Nephron progenitor cell (in vitro differentiated cells): ENCODE data around the gene HIP1R.

Experiments used
- DNase-seq: peaks from one replicate; pipeline ENCODE4 v3.0.0; 2021
- H3K27ac Mint-ChIP-seq: 2 replicates; pipeline ENCODE4 v1.8.0; 2021; ENCODE audit warnings: mild to moderate bottlenecking, moderate library complexity, mixed read lengths
- H3K27me3 Mint-ChIP-seq: 2 replicates; pipeline ENCODE4 v1.8.0; 2021; ENCODE audit warnings: mild to moderate bottlenecking, low read depth, mixed read lengths; ENCODE audit not compliant: poor library complexity
- H3K36me3 Mint-ChIP-seq: 2 replicates; pipeline ENCODE4 v1.8.0; 2021; ENCODE audit warnings: low read depth, mixed read lengths
- H3K4me1 Mint-ChIP-seq: 2 replicates; pipeline ENCODE4 v1.8.0; 2021; ENCODE audit warnings: mixed read lengths
- H3K4me3 Mint-ChIP-seq: 2 replicates; pipeline ENCODE4 v1.8.0; 2021; ENCODE audit warnings: mild to moderate bottlenecking, moderate library complexity, mixed read lengths
- H3K9me3 Mint-ChIP-seq: 2 replicates; pipeline ENCODE4 v1.8.0; 2021; ENCODE audit warnings: mild to moderate bottlenecking, moderate library complexity, mixed read lengths
- TF ChIP-seq, protein P1 (sequence below): fragments of 200-600 bp; sonication (generic); IDR thresholded peaks from 2 replicates; pipeline ENCODE4 v1.5.0; 2021; ENCODE audit warnings: antibody characterized with exemption

Gene HIP1R

GRCh38 chr12:122845865-122846621, 10.8 kb downstream of the HIP1R start:
- H3K4me3 Mint-ChIP-seq, result no peak overlapping the region
- no peak overlapping the region for H3K27ac Mint-ChIP-seq
- DNase-seq, result no peak
- H3K27me3 Mint-ChIP-seq, result no peaks in the 10 kb centered on the region
- H3K36me3 Mint-ChIP-seq, result peaks cover 6% of the 10 kb centered on the region
- TF ChIP-seq, protein P1, sequence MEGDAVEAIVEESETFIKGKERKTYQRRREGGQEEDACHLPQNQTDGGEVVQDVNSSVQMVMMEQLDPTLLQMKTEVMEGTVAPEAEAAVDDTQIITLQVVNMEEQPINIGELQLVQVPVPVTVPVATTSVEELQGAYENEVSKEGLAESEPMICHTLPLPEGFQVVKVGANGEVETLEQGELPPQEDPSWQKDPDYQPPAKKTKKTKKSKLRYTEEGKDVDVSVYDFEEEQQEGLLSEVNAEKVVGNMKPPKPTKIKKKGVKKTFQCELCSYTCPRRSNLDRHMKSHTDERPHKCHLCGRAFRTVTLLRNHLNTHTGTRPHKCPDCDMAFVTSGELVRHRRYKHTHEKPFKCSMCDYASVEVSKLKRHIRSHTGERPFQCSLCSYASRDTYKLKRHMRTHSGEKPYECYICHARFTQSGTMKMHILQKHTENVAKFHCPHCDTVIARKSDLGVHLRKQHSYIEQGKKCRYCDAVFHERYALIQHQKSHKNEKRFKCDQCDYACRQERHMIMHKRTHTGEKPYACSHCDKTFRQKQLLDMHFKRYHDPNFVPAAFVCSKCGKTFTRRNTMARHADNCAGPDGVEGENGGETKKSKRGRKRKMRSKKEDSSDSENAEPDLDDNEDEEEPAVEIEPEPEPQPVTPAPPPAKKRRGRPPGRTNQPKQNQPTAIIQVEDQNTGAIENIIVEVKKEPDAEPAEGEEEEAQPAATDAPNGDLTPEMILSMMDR, result no peak
- no peaks in the 10 kb centered on the region for H3K9me3 Mint-ChIP-seq
- peaks cover 48% of the 10 kb centered on the region for H3K4me1 Mint-ChIP-seq

DNA sequence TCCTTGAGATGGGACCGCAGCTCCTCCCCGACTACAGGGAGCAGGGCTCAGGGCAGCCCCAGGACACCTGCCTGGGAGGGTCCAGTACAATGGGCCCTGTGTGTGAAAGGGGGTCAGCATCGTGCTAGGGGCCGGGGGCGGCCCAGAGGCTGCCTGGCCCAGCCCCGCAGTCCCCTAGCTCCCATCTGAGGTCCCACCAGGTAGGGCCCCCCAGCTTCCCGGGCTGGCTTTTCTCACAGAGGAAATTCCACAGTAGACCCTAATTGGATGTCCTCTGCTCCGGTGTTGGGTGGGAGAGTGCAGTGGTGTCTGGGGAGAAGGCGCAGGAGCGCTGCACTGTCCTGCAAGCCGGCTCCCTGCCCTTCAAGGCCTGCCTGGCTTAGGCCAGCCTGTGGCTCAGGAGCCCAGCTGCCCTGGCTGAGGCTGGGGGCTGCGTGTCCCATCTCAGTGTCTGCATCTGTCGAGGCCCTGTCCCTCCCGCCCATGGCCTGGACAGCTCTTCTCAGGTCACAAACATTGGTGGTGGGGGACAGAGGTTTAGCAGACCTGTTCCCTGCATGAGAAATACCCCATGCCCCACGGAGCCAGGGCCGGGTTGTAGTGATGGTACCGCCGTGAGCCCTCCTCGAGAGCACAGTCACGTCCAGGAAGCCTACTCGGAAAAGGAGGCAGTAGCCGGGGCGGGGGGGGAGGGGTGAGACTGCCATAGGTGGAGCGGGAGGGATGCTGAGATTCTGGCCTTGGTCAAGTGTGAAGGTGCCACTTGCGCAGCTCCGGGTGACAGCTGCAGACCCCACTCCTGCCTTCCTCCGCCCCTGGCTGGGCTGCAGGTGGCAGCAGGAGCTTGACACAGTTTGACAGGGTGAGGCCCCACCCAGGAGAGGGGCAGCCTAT, 11.6 kb downstream of the HIP1R start:
- H3K9me3 Mint-ChIP-seq, result no peaks in the 10 kb centered on the region
- no peak for DNase-seq
- TF ChIP-seq, protein P1, result no peak
- peaks cover 40% of the 10 kb centered on the region for H3K4me1 Mint-ChIP-seq
- peaks cover 6% of the 10 kb centered on the region for H3K36me3 Mint-ChIP-seq
- H3K27me3 Mint-ChIP-seq, result no peaks in the 10 kb centered on the region
- H3K4me3 Mint-ChIP-seq, result no peak overlapping the region
- H3K27ac Mint-ChIP-seq, result no peak overlapping the region

- DNase-seq, result no peak
These were observed 12.2 kb downstream of the HIP1R start for GRCh38 chr12:122847516-122847836.

GRCh38 chr12:122847921-122848421, 12.7 kb downstream of the HIP1R start:
- TF ChIP-seq, protein P1, result no peak
- H3K9me3 Mint-ChIP-seq, result no peaks in the 10 kb centered on the region
- peaks cover 40% of the 10 kb centered on the region for H3K4me1 Mint-ChIP-seq
- no peak for DNase-seq
- no peaks in the 10 kb centered on the region for H3K27me3 Mint-ChIP-seq
- peaks cover 6% of the 10 kb centered on the region for H3K36me3 Mint-ChIP-seq
- no peak overlapping the region for H3K4me3 Mint-ChIP-seq
- no peak overlapping the region for H3K27ac Mint-ChIP-seq

More at GRCh38 chr12:122847516-122847836, 12.2 kb downstream of the HIP1R start:
- Mint-ChIP-seq H3K36me3 (peaks cover 6% of the 10 kb centered on the region), H3K4me3 (no peak overlapping the region), H3K9me3 (no peaks in the 10 kb centered on the region), H3K4me1 (peaks cover 40% of the 10 kb centered on the region), H3K27ac (no peak overlapping the region), H3K27me3 (no peaks in the 10 kb centered on the region)
- TF ChIP-seq, protein P1, result no peak

- no peak overlapping the region for H3K27ac Mint-ChIP-seq
- TF ChIP-seq, protein P1, result no peak
These were observed 13.5 kb downstream of the HIP1R start for GRCh38 chr12:122848471-122849351.

More at GRCh38 chr12:122848471-122849351, 13.5 kb downstream of the HIP1R start:
- Mint-ChIP-seq H3K27me3 (no peaks in the 10 kb centered on the region), H3K36me3 (peaks cover 6% of the 10 kb centered on the region), H3K4me3 (no peak overlapping the region), H3K9me3 (no peaks in the 10 kb centered on the region), H3K4me1 (peaks cover 34% of the 10 kb centered on the region)
- no peak for DNase-seq
